Mesendoderm (in vitro differentiated cells): ENCODE results near the gene ALAS1.

Experiments
- DNase-seq: peaks from one replicate; pipeline ENCODE4 v3.0.0; 2013
- H2AK5ac ChIP-seq: 2 replicates; pipeline ENCODE4 v1.6.1; 2013; ENCODE audit warnings: low read length, inconsistent platforms
- H2BK120ac ChIP-seq: 2 replicates; pipeline ENCODE4 v1.6.1; 2013; ENCODE audit warnings: low read depth, mild to moderate bottlenecking, low read length, moderate library complexity, mixed read lengths
- H2BK15ac ChIP-seq: replicated peaks from 2 replicates; pipeline ENCODE4 v1.6.1; 2013; ENCODE audit warnings: low read depth, mild to moderate bottlenecking, moderate library complexity
- H2BK5ac ChIP-seq: 2 replicates; pipeline ENCODE4 v1.6.1; 2013; ENCODE audit warnings: low read length, inconsistent platforms
- H3K18ac ChIP-seq: 2 replicates; pipeline ENCODE4 v1.6.1; 2013; ENCODE audit warnings: mild to moderate bottlenecking, low read length, mixed read lengths
- H3K23ac ChIP-seq: one replicate; pipeline ENCODE4 v1.6.1; 2013; ENCODE audit warnings: low read length
- H3K27ac ChIP-seq: 2 replicates; pipeline ENCODE4 v1.5.1; 2013; ENCODE audit warnings: low read depth, mild to moderate bottlenecking, inconsistent platforms, low read length, moderate library complexity
- H3K27me3 ChIP-seq: 2 replicates; pipeline ENCODE4 v1.6.1; 2013; ENCODE audit warnings: low read length, control low read depth, mild to moderate bottlenecking, inconsistent platforms; ENCODE audit not compliant: insufficient read depth, poor library complexity
- H3K36me3 ChIP-seq: 2 replicates; pipeline ENCODE4 v1.6.1; 2013; ENCODE audit warnings: low read length, inconsistent platforms; ENCODE audit not compliant: control insufficient read depth, insufficient read depth
- H3K4ac ChIP-seq: one replicate; pipeline ENCODE4 v1.6.1; 2013; ENCODE audit warnings: low read depth, mild to moderate bottlenecking, low read length, moderate library complexity
- H3K4me1 ChIP-seq: 2 replicates; pipeline ENCODE4 v1.6.1; 2013; ENCODE audit warnings: low read depth, low read length, inconsistent platforms; ENCODE audit not compliant: control insufficient read depth
- H3K4me2 ChIP-seq: 2 replicates; pipeline ENCODE4 v1.6.1; 2013; ENCODE audit warnings: low read length
- H3K4me3 ChIP-seq: 2 replicates; pipeline ENCODE4 v1.5.1; 2013; ENCODE audit warnings: mild to moderate bottlenecking, low read length
- H3K56ac ChIP-seq: one replicate; pipeline ENCODE4 v1.6.1; 2013; ENCODE audit warnings: low read length
- H3K79me1 ChIP-seq: 2 replicates; pipeline ENCODE4 v1.6.1; 2013; ENCODE audit warnings: low read length, inconsistent platforms
- H3K79me2 ChIP-seq: 2 replicates; pipeline ENCODE4 v1.6.1; 2013; ENCODE audit warnings: mild to moderate bottlenecking, low read length; ENCODE audit not compliant: control insufficient read depth, insufficient read depth
- H3K9ac ChIP-seq: 2 replicates; pipeline ENCODE4 v1.6.1; 2013; ENCODE audit warnings: low read length, inconsistent platforms
- H4K5ac ChIP-seq: one replicate; pipeline ENCODE4 v1.6.1; 2013; ENCODE audit warnings: low read length
- H4K8ac ChIP-seq: one replicate; pipeline ENCODE4 v1.6.1; 2013; ENCODE audit warnings: low read depth, mild to moderate bottlenecking, control low read depth, low read length, moderate library complexity
- WGBS: extraction: QIAGEN DNeasy Blood & Tissue Kit; methylation state at CpG from one replicate; pipeline ENCODE4 v1.1.7; 2013; ENCODE audit warnings: low lambda C conversion rate, missing lambda C conversion rate; ENCODE audit not compliant: insufficient coverage; ENCODE audit errors: extremely low coverage; 5-methylcytosine and 5-hydroxymethylcytosine counted together

Gene ALAS1

DNA sequence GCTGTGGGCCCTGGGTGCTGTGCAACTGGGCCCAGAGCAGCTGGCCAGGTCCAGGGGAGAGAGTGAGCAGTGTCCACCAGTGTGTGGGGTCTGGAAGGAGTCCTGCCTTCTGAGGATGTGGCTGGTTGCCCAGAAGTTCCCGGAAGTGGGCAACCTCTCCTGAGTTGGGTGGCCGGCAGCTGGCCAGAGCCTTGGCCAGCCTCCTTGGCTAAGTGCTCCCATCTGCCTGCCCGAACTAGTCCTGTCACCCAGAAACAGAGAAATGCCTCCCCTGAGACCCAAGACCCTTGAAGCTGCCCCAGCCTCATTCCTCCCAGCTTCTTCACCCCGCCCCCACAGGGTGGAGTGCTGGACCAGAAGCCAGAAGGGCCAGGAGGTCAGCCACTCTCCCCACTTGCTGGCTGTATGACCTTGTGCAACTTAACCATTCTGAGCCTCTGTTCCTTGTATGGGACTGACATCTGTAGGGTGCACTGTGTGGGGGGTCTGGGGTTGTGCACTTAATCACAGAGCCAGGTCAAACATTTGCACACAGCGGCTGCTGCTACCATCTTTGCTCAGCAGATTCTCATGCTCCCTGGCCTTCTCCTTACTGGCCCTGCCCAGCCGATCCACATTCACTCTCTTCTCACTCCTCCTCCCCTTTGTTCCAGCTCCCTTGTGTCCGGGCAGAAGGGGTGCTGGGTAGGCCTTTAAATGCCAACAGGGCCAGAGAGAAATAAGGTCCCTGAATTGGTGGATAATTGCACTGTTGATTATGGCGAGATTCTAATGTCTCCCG lies 7.5 kb upstream of the ALAS1 start:
- Histone ChIP-seq H2AK5ac (no peak overlapping the region), H3K79me1 (no peaks in the 10 kb centered on the region), H3K18ac (no peak overlapping the region), H3K36me3 (no peaks in the 10 kb centered on the region), H2BK120ac (no peak overlapping the region), H3K9ac (no peak overlapping the region), H4K8ac (no peak overlapping the region), H3K56ac (no peak overlapping the region), H3K23ac (no peak overlapping the region), H3K27ac (no peak overlapping the region), H4K5ac (no peak overlapping the region), H3K4me2 (no peak overlapping the region), H2BK15ac (no peak overlapping the region), H3K4ac (no peak overlapping the region), H2BK5ac (no peak overlapping the region), H3K79me2 (no peaks in the 10 kb centered on the region), H3K4me1 (no peaks in the 10 kb centered on the region), H3K4me3 (no peak overlapping the region), H3K27me3 (no peaks in the 10 kb centered on the region)
- no peak for DNase-seq
- no CpG with 5 or more reads among the region's 9 CpGs for WGBS

DNA sequence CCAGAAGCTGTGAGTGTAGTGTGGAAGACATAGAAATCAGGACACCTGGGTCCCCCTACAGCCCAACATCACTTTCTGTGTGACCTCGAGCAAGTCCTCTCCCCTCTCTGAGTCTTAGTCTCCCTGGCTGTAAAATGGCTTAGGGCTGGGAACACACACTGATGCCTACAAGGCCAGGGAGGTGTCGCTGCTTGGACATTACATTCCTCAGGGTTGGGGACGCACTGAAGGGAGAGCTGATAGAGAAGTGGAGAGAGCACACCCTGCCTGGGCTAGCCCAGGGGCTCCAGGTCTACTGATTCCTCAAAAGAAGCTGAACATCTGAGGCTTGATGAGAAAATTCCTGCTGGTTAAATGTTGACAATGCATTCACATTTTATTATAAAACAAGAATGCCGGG lies 6.3 kb upstream of the ALAS1 start:
- H3K27me3 ChIP-seq = no peaks in the 10 kb centered on the region
- H3K18ac ChIP-seq = no peak overlapping the region
- no peaks in the 10 kb centered on the region for H3K36me3 ChIP-seq
- H2BK15ac ChIP-seq = no peak overlapping the region
- H3K4me2 ChIP-seq = no peak overlapping the region
- no peak overlapping the region for H3K27ac ChIP-seq
- no peaks in the 10 kb centered on the region for H3K4me1 ChIP-seq
- H2BK5ac ChIP-seq = no peak overlapping the region
- H3K79me2 ChIP-seq = no peaks in the 10 kb centered on the region
- H3K9ac ChIP-seq = no peak overlapping the region
- H3K23ac ChIP-seq = no peak overlapping the region
- H3K79me1 ChIP-seq = no peaks in the 10 kb centered on the region
- no peak overlapping the region for H4K5ac ChIP-seq
- H3K56ac ChIP-seq = no peak overlapping the region
- H2BK120ac ChIP-seq = no peak overlapping the region
- H4K8ac ChIP-seq = no peak overlapping the region
- H2AK5ac ChIP-seq = no peak overlapping the region
- no peak for DNase-seq
- no CpG with 5 or more reads among the region's 4 CpGs for WGBS
- no peak overlapping the region for H3K4ac ChIP-seq
- H3K4me3 ChIP-seq = no peak overlapping the region

DNA sequence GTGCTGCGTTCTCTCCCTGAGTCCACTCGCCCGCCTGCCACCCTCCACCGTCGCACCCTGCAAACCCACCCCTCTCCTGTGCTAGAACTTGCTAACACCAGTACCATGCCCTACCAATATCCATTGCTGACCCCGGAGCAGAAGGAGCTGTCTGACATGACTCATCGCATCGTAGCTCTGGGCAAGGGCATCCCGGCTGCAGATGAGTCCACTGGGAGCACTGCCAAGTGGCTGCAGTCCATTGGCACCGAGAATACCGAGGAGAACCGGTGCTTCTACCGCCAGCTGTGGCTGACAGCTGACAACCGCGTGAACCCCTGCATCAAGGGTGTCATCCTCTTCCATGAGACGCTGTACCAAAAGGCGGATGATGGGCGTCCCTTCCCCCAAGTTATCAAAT lies 4.9 kb upstream of the ALAS1 start:
- Histone ChIP-seq H3K79me1 (no peaks in the 10 kb centered on the region), H2BK120ac (no peak overlapping the region), H2BK5ac (no peak overlapping the region), H3K27me3 (no peaks in the 10 kb centered on the region), H4K5ac (no peak overlapping the region), H3K9ac (no peak overlapping the region), H3K4me1 (no peaks in the 10 kb centered on the region), H3K79me2 (no peaks in the 10 kb centered on the region), H4K8ac (no peak overlapping the region), H3K4me2 (no peak overlapping the region), H3K4ac (no peak overlapping the region), H3K56ac (no peak overlapping the region), H3K4me3 (no peak overlapping the region), H3K36me3 (no peaks in the 10 kb centered on the region), H3K27ac (no peak overlapping the region), H2BK15ac (no peak overlapping the region), H3K23ac (no peak overlapping the region), H2AK5ac (no peak overlapping the region), H3K18ac (no peak overlapping the region)
- WGBS = no CpG with 5 or more reads among the region's 18 CpGs
- DNase-seq = no peak

DNA sequence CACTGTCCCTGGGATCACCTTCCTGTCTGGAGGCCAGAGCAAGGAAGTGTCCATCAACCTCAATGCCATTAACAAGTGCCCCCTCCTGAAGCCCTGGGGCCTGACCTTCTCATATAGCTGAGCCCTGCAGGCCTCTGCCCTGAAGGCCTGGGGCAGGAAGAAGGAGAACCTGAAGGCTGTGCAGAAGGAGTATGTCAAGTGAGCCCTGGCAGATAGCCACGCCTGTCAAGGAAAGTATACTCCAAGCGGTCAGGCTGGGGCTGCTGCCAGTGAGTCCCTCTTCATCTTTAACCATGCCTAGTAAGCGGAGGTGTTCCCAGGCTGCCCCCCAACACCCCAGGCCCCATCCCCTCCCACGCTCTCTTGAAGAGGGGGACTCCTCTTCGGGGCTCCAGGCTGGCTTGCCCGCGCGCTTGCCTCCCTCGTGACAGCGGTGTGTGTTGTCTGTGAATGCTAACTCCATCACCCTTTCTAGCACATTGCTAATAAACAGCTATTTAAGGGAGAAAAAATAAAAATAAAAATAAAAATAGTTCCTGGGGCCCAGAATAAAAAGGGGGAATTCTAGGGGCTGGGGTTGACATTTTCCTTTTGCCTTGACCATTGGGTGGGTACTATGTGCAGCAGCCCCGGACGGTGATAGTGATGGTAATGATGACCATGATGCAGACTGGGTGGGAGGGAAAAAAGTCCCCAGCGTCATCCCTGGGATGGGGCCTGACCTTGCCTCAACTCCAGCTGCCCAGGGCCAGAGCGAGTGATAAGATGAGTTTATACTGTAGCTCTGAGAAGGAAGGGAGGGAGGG lies 3.3 kb upstream of the ALAS1 start:
- Histone ChIP-seq H3K27ac (no peak overlapping the region), H3K9ac (no peak overlapping the region), H3K23ac (no peak overlapping the region), H3K79me1 (peaks cover 7% of the 10 kb centered on the region), H3K36me3 (no peaks in the 10 kb centered on the region), H3K4me1 (no peaks in the 10 kb centered on the region), H3K79me2 (peaks cover 3% of the 10 kb centered on the region), H3K27me3 (no peaks in the 10 kb centered on the region), H3K4me3 (no peak overlapping the region), H3K18ac (no peak overlapping the region), H2AK5ac (no peak overlapping the region), H4K5ac (no peak overlapping the region), H3K4me2 (no peak overlapping the region), H3K4ac (no peak overlapping the region), H2BK5ac (no peak overlapping the region), H4K8ac (no peak overlapping the region), H2BK120ac (no peak overlapping the region), H3K56ac (no peak overlapping the region), H2BK15ac (no peak overlapping the region)
- WGBS = no CpG with 5 or more reads among the region's 14 CpGs
- no peak for DNase-seq

DNA sequence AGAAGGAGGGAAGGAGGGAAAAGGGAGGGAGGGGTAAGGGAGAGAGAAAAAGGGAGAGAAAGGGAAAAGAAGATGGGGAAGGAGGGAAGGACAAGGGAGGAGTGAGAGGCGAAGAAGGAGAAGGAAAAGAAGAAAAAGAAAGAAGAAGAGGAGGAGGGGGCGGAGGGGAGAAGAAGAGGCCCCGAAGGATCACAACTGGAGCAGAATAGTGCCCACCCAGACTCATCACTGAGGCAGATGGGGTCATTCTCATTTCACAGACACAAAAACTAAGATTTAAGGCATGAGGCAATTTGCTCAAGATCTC lies 2.7 kb upstream of the ALAS1 start:
- Histone ChIP-seq H2BK15ac (no peak overlapping the region), H3K56ac (no peak overlapping the region), H3K4me2 (no peak overlapping the region), H3K9ac (no peak overlapping the region), H3K4me1 (no peaks in the 10 kb centered on the region), H3K79me1 (peaks cover 7% of the 10 kb centered on the region), H3K18ac (no peak overlapping the region), H3K4ac (no peak overlapping the region), H3K79me2 (peaks cover 3% of the 10 kb centered on the region), H4K8ac (no peak overlapping the region), H2BK5ac (no peak overlapping the region), H3K27me3 (no peaks in the 10 kb centered on the region), H3K36me3 (no peaks in the 10 kb centered on the region), H2BK120ac (no peak overlapping the region), H4K5ac (no peak overlapping the region), H3K4me3 (no peak overlapping the region), H3K27ac (no peak overlapping the region), H2AK5ac (no peak overlapping the region), H3K23ac (no peak overlapping the region)
- no CpG with 5 or more reads among the region's 3 CpGs for WGBS
- DNase-seq = no peak
